ENCODE measurements around the gene COL26A1.

DNA sequence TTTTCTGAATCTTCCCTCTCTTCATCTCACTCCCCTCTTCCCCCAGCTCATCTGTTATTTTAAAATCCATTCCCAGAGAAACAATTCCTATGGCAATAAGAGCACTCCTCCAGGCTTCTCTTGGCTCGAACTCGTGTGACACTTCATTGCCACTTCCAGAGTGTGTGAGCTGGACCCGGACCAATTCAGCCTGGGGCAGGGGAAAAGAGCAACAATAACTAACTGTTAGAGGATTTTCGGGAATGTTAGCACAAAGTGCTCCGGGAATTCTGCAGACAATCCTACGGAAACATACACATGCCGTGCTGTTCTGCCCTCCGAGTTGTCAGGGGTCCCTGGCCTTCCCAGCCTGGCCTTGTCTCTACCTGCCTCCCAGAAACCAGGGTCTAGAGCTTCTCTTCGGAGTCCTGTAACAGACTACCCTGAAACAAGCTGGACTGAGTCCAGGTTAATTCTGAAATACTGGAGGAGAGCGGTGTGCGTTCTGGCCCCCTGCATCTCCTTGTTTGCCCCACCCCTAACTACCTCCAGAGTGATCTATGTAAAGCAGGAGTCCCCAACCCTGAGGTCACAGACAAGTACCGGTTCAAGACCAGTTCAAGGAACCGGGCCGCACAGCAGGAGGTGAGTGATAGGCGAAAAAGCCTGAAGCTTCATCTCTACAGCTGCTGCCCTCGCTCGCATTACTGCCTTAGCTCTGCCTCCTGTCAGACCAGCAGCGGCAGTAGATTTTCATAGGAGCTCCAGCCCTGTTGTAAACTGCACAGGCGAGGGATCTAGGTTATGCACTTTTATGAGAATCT is 11.3 kb downstream of the COL26A1 start:
- TF ChIP-seq, protein P1, sequence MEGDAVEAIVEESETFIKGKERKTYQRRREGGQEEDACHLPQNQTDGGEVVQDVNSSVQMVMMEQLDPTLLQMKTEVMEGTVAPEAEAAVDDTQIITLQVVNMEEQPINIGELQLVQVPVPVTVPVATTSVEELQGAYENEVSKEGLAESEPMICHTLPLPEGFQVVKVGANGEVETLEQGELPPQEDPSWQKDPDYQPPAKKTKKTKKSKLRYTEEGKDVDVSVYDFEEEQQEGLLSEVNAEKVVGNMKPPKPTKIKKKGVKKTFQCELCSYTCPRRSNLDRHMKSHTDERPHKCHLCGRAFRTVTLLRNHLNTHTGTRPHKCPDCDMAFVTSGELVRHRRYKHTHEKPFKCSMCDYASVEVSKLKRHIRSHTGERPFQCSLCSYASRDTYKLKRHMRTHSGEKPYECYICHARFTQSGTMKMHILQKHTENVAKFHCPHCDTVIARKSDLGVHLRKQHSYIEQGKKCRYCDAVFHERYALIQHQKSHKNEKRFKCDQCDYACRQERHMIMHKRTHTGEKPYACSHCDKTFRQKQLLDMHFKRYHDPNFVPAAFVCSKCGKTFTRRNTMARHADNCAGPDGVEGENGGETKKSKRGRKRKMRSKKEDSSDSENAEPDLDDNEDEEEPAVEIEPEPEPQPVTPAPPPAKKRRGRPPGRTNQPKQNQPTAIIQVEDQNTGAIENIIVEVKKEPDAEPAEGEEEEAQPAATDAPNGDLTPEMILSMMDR (IDR thresholded peaks at IDR 0.05): no peak
- TF ChIP-seq EP300 (IDR thresholded peaks at IDR 0.05): no peak
- no peak for TF ChIP-seq POLR2AphosphoS5 (IDR thresholded peaks at IDR 0.05)
- TF ChIP-seq POLR2A (IDR thresholded peaks at IDR 0.05): no peak
